HUES48 (cell line): ENCODE data around the gene ZBTB4.

Source experiments
- H3K27ac ChIP-seq: one replicate; pipeline ENCODE4 v1.7.0; 2013; ENCODE audit warnings: low read depth, low read length, inconsistent platforms
- H3K27me3 ChIP-seq: 2 replicates; pipeline ENCODE4 v1.6.1; 2013; ENCODE audit warnings: mild to moderate bottlenecking, low read length; ENCODE audit not compliant: control insufficient read depth, insufficient read depth
- H3K36me3 ChIP-seq: 2 replicates; pipeline ENCODE4 v1.6.1; 2013; ENCODE audit warnings: low read length; ENCODE audit not compliant: control insufficient read depth, insufficient read depth
- H3K4me1 ChIP-seq: 2 replicates; pipeline ENCODE4 v1.6.1; 2013; ENCODE audit warnings: mild to moderate bottlenecking, low read length; ENCODE audit not compliant: control insufficient read depth, insufficient read depth
- H3K4me3 ChIP-seq: 2 replicates; pipeline ENCODE4 v1.5.1; 2013; ENCODE audit warnings: mild to moderate bottlenecking, low read depth, low read length
- H3K9ac ChIP-seq: 2 replicates; pipeline ENCODE4 v1.6.1; 2013; ENCODE audit warnings: mild to moderate bottlenecking, low read depth, low read length, moderate library complexity
- H3K9me3 ChIP-seq: 2 replicates; pipeline ENCODE4 v1.6.1; 2013; ENCODE audit warnings: low read length; ENCODE audit not compliant: control insufficient read depth, insufficient read depth

ZBTB4 gene

DNA sequence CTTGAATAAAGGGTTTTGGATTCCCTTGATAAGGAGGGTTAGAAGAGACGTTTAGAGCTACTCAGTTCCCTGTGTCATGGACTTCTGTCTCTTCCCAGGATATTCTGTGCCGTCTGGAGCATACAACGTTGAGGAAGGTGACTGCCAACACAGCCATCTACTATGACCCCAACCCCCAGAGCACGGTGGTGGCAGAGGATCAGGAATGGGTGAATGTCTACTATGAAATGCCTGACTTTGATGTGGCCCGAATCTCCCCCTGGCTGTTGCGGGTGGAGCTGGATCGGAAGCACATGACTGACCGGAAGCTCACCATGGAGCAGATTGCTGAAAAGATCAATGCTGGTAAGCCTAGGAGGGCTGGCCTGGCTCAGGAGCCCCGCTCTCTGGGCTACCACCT, 29.4 kb upstream of the ZBTB4 start:
- H3K4me1 ChIP-seq, result no peaks in the 10 kb centered on the region
- H3K36me3 ChIP-seq, result peaks cover 95% of the 10 kb centered on the region
- no peak overlapping the region for H3K27ac ChIP-seq
- H3K4me3 ChIP-seq, result no peak overlapping the region
- no peak overlapping the region for H3K9ac ChIP-seq
- no peaks in the 10 kb centered on the region for H3K9me3 ChIP-seq
- H3K27me3 ChIP-seq, result no peaks in the 10 kb centered on the region

DNA sequence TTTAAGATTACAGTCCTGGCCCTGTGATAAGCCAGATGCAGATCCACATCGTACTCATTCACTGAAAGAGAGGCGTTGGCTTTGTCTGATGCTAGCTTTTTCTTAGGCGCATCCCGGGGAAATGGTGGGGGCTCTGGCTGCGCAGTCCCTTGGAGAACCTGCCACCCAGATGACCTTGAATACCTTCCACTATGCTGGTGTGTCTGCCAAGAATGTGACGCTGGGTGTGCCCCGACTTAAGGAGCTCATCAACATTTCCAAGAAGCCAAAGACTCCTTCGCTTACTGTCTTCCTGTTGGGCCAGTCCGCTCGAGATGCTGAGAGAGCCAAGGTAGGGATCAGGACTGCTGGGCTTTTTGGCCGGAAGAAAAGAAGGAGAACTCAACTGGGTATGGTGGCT, 28.7 kb upstream of the ZBTB4 start:
- Histone ChIP-seq H3K36me3 (peaks cover 95% of the 10 kb centered on the region), H3K4me1 (no peaks in the 10 kb centered on the region), H3K27me3 (no peaks in the 10 kb centered on the region)

GRCh38 chr17:7503521-7503920, 24.1 kb upstream of the ZBTB4 start:
- Histone ChIP-seq H3K4me3 (no peak overlapping the region), H3K27ac (no peak overlapping the region), H3K36me3 (peaks cover 94% of the 10 kb centered on the region), H3K9me3 (no peaks in the 10 kb centered on the region), H3K4me1 (no peaks in the 10 kb centered on the region), H3K27me3 (no peaks in the 10 kb centered on the region), H3K9ac (no peak overlapping the region)

More for the DNA sequence above, 28.7 kb upstream of the ZBTB4 start:
- Histone ChIP-seq H3K27ac (no peak overlapping the region), H3K9ac (no peak overlapping the region), H3K4me3 (no peak overlapping the region), H3K9me3 (no peaks in the 10 kb centered on the region)

GRCh38 chr17:7502987-7503386, 23.6 kb upstream of the ZBTB4 start:
- Histone ChIP-seq H3K4me1 (no peaks in the 10 kb centered on the region), H3K27me3 (no peaks in the 10 kb centered on the region), H3K9ac (no peak overlapping the region), H3K36me3 (peaks cover 94% of the 10 kb centered on the region), H3K27ac (no peak overlapping the region), H3K4me3 (no peak overlapping the region), H3K9me3 (no peaks in the 10 kb centered on the region)

DNA sequence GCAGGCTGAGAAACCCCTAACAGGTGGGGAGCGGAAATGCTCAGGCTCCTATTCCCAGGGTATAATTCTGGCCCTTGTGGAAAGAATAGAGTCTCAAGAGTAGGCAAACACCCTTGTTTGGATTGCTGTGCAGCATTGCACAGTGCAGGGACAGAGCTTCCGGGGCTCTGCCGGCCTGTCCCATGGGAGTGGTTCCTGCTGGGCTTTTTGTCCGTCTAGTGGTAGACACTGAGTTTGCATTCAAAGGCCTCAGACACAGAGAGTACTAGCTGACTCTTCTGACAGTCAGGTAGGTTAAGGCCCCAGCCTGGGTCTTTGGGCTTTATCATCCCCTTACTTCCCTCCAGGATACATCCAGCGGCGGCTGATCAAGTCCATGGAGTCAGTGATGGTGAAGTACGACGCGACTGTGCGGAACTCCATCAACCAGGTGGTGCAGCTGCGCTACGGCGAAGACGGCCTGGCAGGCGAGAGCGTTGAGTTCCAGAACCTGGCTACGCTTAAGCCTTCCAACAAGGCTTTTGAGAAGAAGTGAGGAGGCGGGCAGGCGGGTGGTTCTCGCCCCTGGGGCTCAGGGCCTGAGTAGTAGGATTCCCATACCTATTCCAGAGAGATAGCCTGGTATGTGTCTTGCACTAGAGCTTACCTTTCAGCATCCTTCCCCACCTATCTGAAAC, 22.9 kb upstream of the ZBTB4 start:
- Histone ChIP-seq H3K9ac (no peak overlapping the region), H3K27ac (no peak overlapping the region), H3K36me3 (peaks cover 94% of the 10 kb centered on the region), H3K9me3 (no peaks in the 10 kb centered on the region), H3K4me1 (no peaks in the 10 kb centered on the region), H3K27me3 (no peaks in the 10 kb centered on the region), H3K4me3 (no peak overlapping the region)

GRCh38 chr17:7501729-7502128, 22.3 kb upstream of the ZBTB4 start:
- Histone ChIP-seq H3K36me3 (peaks cover 95% of the 10 kb centered on the region), H3K27me3 (no peaks in the 10 kb centered on the region), H3K4me1 (no peaks in the 10 kb centered on the region), H3K9ac (no peak overlapping the region), H3K4me3 (no peak overlapping the region), H3K9me3 (no peaks in the 10 kb centered on the region), H3K27ac (no peak overlapping the region)

- Histone ChIP-seq H3K27me3 (no peaks in the 10 kb centered on the region), H3K4me3 (no peak overlapping the region), H3K9me3 (no peaks in the 10 kb centered on the region), H3K27ac (no peak overlapping the region), H3K36me3 (peaks cover 88% of the 10 kb centered on the region), H3K9ac (no peak overlapping the region), H3K4me1 (no peaks in the 10 kb centered on the region)
Observed at GRCh38 chr17:7499161-7499560, 19.7 kb upstream of the ZBTB4 start.

GRCh38 chr17:7497636-7498035, 18.2 kb upstream of the ZBTB4 start:
- no peak overlapping the region for H3K9ac ChIP-seq
- no peaks in the 10 kb centered on the region for H3K9me3 ChIP-seq
- no peak overlapping the region for H3K27ac ChIP-seq
- no peak overlapping the region for H3K4me3 ChIP-seq
- no peaks in the 10 kb centered on the region for H3K4me1 ChIP-seq
- peaks cover 76% of the 10 kb centered on the region for H3K36me3 ChIP-seq
- no peaks in the 10 kb centered on the region for H3K27me3 ChIP-seq

GRCh38 chr17:7497228-7497627, 17.8 kb upstream of the ZBTB4 start:
- Histone ChIP-seq H3K36me3 (peaks cover 73% of the 10 kb centered on the region), H3K9me3 (no peaks in the 10 kb centered on the region), H3K9ac (no peak overlapping the region), H3K27ac (no peak overlapping the region), H3K4me3 (no peak overlapping the region), H3K4me1 (no peaks in the 10 kb centered on the region), H3K27me3 (no peaks in the 10 kb centered on the region)

DNA sequence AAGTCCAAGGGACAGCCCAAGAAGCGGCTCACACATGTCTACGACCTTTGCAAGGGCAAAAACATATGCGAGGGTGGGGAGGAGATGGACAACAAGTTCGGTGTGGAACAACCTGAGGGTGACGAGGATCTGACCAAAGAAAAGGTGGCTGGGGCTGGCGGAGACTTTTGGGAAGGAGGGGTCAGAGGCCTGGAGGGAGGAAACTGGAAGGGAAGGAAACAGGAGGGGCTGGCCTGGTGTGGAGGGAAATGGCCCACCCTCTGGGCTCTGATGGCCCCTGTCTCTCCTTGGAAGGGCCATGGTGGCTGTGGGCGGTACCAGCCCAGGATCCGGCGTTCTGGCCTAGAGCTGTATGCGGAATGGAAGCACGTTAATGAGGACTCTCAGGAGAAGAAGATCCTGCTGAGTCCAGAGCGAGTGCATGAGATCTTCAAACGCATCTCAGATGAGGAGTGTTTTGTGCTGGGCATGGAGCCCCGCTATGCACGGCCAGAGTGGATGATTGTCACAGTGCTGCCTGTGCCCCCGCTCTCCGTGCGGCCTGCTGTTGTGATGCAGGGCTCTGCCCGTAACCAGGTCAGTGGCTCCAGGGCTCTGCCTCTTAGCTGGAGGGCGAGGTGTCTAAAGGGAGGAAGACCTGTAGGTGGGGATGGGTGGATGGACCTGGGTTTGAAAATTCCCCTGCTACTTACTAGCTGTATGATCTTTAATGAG, 17.2 kb upstream of the ZBTB4 start:
- Histone ChIP-seq H3K9me3 (no peaks in the 10 kb centered on the region), H3K4me1 (no peaks in the 10 kb centered on the region), H3K9ac (no peak overlapping the region), H3K27me3 (no peaks in the 10 kb centered on the region), H3K36me3 (peaks cover 71% of the 10 kb centered on the region), H3K4me3 (no peak overlapping the region), H3K27ac (no peak overlapping the region)

DNA sequence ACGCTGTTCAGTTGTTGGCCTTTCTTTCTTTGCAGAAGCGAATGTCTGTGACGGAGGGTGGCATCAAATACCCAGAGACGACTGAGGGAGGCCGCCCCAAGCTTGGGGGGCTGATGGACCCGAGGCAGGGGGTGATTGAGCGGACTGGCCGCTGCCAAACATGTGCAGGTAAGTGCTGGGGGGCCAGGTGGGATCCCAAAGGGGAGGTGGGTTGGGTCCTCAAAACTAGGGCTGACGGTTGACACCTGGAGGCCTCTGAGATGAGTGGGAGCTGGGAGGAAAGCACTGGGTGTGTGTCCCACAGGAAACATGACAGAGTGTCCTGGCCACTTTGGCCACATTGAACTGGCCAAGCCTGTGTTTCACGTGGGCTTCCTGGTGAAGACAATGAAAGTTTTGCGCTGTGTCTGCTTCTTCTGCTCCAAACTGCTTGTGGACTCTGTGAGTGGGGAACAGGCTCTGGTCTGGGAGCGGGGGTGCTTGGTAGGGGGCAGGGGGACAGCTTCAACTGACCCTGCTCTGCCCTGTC, 16.5 kb upstream of the ZBTB4 start:
- Histone ChIP-seq H3K27ac (no peak overlapping the region), H3K4me3 (no peak overlapping the region), H3K9me3 (no peaks in the 10 kb centered on the region), H3K27me3 (no peaks in the 10 kb centered on the region), H3K4me1 (no peaks in the 10 kb centered on the region), H3K36me3 (peaks cover 65% of the 10 kb centered on the region), H3K9ac (no peak overlapping the region)
